GM12873 (cell line): Measurements from ENCODE around the gene PAK4.

Experiments used
- CTCF ChIP-seq: IDR thresholded peaks from 2 replicates; pipeline ENCODE4 v1.5.1; 2012; ENCODE audit warnings: low read depth, mild to moderate bottlenecking, moderate library complexity, low read length, control low read depth; ENCODE audit not compliant: insufficient read depth; ENCODE audit errors: missing control alignments

The PAK4 gene

GRCh38 chr19:39106194-39106593 is 19.4 kb upstream of the PAK4 start:
- no peak for TF ChIP-seq CTCF

GRCh38 chr19:39109641-39110040 is 15.9 kb upstream of the PAK4 start:
- no peak for TF ChIP-seq CTCF

GRCh38 chr19:39110263-39110967 is 15.2 kb upstream of the PAK4 start:
- peak; percentile 90 for TF ChIP-seq CTCF

GRCh38 chr19:39111593-39112199 is 13.9 kb upstream of the PAK4 start:
- no peak for TF ChIP-seq CTCF

- no peak for TF ChIP-seq CTCF
Observed at GRCh38 chr19:39112338-39112890, 13.2 kb upstream of the PAK4 start.

- no peak for TF ChIP-seq CTCF
Observed at GRCh38 chr19:39113199-39113598, 12.4 kb upstream of the PAK4 start.

GRCh38 chr19:39115105-39115847 is 10.3 kb upstream of the PAK4 start:
- TF ChIP-seq CTCF, result no peak
